Hindlimb muscle (tissue), 1 donor: ENCODE measurements around the gene EMX1. TPM values are rescaled to one million over a fixed set of nuclear protein-coding genes. Genes with fewer than 3 reads are reported as not detected.

Experiments used
- DNase-seq: peaks from one replicate; pipeline ENCODE4 v3.0.0-alpha.2; 2013
- polyA plus RNA-seq: library from polyadenylated mRNA; unstranded; fragments of 120-200 nt; gene quantifications from one replicate; pipeline ENCODE4 v1.2.1, GENCODE V29; 2013; ENCODE audit not compliant: insufficient read length

EMX1 gene
- polyA plus RNA-seq, 1 donor: not detected

- no peak for DNase-seq
Measured at GRCh38 chr2:72925328-72925943, 8.1 kb downstream of the EMX1 start.

DNA sequence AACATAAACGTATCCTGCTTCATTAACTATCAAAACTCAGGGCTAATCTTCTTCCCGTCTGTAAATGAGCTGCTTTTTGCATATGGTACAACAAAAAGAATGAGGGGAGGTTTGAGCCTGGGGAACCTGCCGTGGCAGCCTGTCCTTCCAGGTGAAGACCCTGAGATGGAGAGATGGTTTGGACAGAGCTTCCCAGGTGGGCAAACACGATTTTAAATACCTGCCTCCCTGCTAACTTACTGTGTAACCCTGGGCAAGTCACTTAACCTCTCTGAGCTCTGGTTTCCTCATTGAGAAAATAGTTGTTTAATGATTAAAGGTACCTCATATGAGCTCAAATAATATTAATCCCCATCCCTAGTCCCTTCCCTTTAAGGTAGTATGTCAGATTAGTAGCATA lies 9.0 kb downstream of the EMX1 start:
- DNase-seq: no peak

- no peak for DNase-seq
Measured at GRCh38 chr2:72926811-72927465, 9.6 kb downstream of the EMX1 start.

GRCh38 chr2:72927619-72928550 lies 10.6 kb downstream of the EMX1 start:
- no peak for DNase-seq

DNA sequence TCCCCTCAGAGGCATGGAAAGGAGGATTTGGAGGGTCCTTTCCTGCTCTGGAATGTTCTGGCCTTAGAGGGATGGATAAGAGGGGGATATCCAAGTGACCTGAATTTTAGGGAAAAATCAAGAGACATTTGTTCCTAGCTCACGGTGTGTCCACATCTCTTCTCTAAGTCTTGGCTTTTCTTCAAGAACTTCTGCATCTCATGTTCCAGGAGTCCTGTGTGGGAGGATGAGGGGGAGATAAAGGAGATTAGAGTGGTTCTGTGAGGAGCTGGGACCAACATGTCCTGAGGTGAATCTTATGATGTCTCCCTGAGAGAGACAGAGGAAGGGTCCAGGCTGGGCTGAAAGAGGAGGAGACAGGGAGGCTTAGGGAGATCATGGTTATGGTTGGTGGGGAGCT lies 11.7 kb downstream of the EMX1 start:
- DNase-seq: no peak

DNA sequence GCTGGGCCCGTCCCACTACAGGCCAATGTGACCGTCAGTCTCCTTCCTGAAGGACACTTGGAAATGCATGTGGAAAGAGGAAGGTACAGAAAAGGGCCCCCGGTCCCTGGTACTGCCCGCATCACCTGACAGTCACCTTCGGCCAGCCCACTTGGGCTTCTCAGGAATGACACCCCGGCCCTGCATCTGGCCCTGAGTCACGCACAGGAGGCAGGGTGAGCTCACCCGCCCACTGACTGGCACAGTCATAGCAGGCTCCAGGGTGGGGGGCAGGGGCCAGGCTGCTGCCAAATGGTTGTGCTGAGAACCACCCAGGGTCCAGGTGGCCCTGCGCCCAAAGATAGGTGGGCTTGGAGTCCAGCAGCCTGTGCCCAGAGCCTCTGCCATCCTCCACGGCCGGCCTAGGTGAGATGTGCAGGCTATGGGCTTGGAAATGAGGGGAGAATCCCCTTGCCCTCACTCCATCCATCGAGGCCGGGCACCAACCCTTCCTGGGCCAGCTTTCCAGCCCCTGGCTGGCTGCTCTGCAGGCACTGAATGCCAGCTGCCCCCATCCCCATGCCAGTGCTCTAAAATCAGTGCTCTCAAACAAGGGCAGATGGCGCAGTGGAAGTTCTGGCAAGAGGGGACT lies 14.1 kb downstream of the EMX1 start:
- no peak for DNase-seq

- no peak for DNase-seq
Measured at GRCh38 chr2:72932045-72932740, 14.9 kb downstream of the EMX1 start.

DNA sequence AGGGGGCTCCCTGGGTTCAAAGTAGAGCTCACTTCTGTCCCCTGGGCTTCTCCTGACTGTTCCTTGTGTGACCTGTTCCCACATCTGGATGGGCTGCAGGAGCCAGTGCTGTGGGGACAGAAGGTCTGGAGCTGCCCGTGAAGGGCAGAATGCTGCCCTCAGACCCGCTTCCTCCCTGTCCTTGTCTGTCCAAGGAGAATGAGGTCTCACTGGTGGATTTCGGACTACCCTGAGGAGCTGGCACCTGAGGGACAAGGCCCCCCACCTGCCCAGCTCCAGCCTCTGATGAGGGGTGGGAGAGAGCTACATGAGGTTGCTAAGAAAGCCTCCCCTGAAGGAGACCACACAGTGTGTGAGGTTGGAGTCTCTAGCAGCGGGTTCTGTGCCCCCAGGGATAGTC lies 15.5 kb downstream of the EMX1 start:
- DNase-seq: no peak

GRCh38 chr2:72933207-72933606 lies 15.9 kb downstream of the EMX1 start:
- DNase-seq: no peak

DNA sequence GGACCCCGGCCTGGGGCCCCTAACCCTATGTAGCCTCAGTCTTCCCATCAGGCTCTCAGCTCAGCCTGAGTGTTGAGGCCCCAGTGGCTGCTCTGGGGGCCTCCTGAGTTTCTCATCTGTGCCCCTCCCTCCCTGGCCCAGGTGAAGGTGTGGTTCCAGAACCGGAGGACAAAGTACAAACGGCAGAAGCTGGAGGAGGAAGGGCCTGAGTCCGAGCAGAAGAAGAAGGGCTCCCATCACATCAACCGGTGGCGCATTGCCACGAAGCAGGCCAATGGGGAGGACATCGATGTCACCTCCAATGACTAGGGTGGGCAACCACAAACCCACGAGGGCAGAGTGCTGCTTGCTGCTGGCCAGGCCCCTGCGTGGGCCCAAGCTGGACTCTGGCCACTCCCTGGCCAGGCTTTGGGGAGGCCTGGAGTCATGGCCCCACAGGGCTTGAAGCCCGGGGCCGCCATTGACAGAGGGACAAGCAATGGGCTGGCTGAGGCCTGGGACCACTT lies 16.4 kb downstream of the EMX1 start:
- no peak for DNase-seq

GRCh38 chr2:72934683-72935610 lies 17.6 kb downstream of the EMX1 start:
- no peak for DNase-seq

GRCh38 chr2:72935611-72935957 lies 18.3 kb downstream of the EMX1 start:
- DNase-seq: no peak

- DNase-seq: no peak
Measured at GRCh38 chr2:72936660-72937355, 19.5 kb downstream of the EMX1 start.

DNA sequence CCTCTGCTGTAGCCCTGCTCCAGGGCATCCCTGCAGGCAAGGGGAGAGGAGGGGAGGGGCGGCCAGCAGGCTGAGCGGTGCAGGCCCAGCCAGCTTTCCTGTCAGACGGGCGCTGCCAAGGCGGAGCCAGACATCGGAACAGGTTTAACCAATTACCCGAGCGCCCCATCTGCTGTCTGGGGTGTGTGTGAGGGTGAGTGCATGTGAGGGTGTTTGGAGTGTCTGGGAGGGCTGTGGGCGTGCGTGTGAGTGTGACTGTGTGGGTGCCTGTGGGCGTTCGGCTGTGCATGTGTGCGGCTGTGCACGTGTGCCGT lies 20.0 kb downstream of the EMX1 start:
- DNase-seq: no peak

DNA sequence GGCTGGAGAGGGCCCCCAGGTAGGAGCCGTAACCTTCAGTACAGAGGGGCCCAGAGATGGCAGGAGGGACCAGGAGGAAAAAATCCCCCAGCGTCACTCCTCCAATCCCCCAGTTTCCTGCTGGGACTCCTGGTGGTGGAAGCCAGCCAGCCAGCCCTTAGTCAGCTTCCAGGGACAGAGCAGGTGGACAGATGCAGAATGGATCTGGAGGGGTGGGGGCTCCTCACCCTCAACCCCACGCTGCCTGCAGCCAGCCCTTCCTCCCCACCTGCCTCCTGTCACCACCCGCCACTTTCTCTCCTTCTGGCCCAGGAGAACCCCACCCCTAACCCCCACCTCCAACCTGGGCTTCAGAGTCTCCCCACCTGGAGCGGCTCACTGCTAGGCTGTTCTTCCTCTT lies 21.1 kb downstream of the EMX1 start:
- no peak for DNase-seq

DNA sequence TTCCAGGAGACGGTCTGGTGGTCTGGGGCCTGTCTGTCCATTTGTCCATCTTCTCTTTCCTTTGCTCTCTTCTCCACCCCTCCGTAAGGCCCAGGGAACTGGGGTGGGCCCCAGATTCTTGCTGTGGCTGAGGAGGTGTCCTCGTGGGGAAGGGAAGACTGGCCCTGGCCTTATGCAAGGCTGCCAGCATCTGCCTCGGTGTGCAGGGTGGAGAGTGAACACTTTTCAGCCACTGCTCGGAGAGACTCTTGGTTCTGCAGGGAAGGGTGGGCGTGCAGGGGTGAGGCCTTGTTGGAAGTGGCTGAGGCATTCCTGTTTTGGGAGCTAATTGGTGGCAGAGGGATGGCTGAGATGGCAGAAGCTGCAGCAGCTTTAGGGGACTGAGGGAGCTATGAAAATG lies 23.0 kb downstream of the EMX1 start:
- no peak for DNase-seq

DNA sequence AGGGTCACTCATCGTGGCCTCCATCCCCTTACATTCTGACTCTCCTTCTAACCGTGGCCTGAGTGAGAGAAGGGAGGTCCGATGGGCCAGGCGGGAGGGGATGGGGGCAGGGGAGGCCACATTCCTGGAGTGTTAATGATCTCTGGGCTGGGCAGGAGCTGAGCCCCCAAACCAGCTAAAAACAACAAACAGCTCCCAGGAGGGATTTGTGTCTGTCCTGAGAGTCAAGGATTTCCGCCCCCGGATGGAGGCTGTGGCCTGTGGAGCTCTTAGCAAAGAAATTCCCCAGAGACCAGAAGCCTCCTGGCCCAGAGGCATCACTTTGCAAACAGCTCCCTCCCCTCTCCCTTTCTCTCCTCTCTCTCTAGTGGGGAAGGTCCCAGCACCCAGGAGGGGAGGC lies 23.5 kb downstream of the EMX1 start:
- DNase-seq: no peak

GRCh38 chr2:72942293-72942692 lies 25.0 kb downstream of the EMX1 start:
- no peak for DNase-seq

GRCh38 chr2:72942881-72943418 lies 25.6 kb downstream of the EMX1 start:
- DNase-seq: no peak
